IMR-90 (cell line): Measurements from ENCODE around the gene TOP2B. TPM values are rescaled to one million over a fixed set of nuclear protein-coding genes. Genes with fewer than 3 reads are reported as not detected.

ENCODE experiments used
- ATAC-seq: fragments of 200-7000 bp; cut with Tn5 transposase; 2 replicates; pipeline ENCODE4 v1.9.1; 2020; ENCODE audit warnings: low read depth, mild to moderate bottlenecking, moderate library complexity
- BruUV-seq: library from RNA; stranded (reverse); fragments of 400-500 nt; replicated peaks from 2 replicates; lab custom pipeline; 2021; lab: Mats Ljungman, UMichigan
- CTCF ChIA-PET: fragments of 300-600 bp; formaldehyde crosslinking; extraction: SDS; loops from one replicate; lab custom pipeline; 2021; ENCODE audit warnings: antibody characterized with exemption; lab: Yijun Ruan, JAX
- POLR2A ChIA-PET: fragments of 300-600 bp; sonication (Branson Sonifier 250); formaldehyde crosslinking; loops from one replicate; lab custom pipeline; 2022; ENCODE audit warnings: antibody characterized with exemption; ENCODE audit not compliant: unreplicated experiment; lab: Charles Lee
- DNase-seq: peaks from one replicate; pipeline ENCODE4 v3.0.0; 2013
- H2AFZ ChIP-seq: replicated peaks from 2 replicates; pipeline ENCODE3; 2013; ENCODE audit warnings: low read length, mild to moderate bottlenecking; ENCODE audit not compliant: poor library complexity
- H2AK5ac ChIP-seq: 2 replicates; pipeline ENCODE4 v1.6.1; 2013; ENCODE audit warnings: low read depth, low read length, inconsistent platforms
- H2AK9ac ChIP-seq: replicated peaks from 2 replicates; pipeline ENCODE3; 2013; ENCODE audit warnings: mild to moderate bottlenecking, low read depth, low read length, moderate library complexity; ENCODE audit not compliant: poor library complexity
- H2BK120ac ChIP-seq: 2 replicates; pipeline ENCODE4 v1.6.1; 2013; ENCODE audit warnings: low read depth, low read length, inconsistent platforms
- H2BK15ac ChIP-seq: 3 replicates; pipeline ENCODE4 v1.6.1; 2013; ENCODE audit warnings: low read depth, low read length, inconsistent platforms
- H2BK20ac ChIP-seq: 2 replicates; pipeline ENCODE4 v1.6.1; 2013; ENCODE audit warnings: low read depth, mild to moderate bottlenecking, inconsistent platforms, low read length, moderate library complexity
- H2BK5ac ChIP-seq: 2 replicates; pipeline ENCODE4 v1.6.1; 2013; ENCODE audit warnings: mild to moderate bottlenecking, low read depth, low read length, inconsistent platforms; ENCODE audit not compliant: poor library complexity, severe bottlenecking
- H3K14ac ChIP-seq: replicated peaks from 2 replicates; pipeline ENCODE4 v1.6.1; 2013; ENCODE audit warnings: low read depth, low read length, inconsistent platforms
- H3K18ac ChIP-seq: 2 replicates; pipeline ENCODE4 v1.6.1; 2013; ENCODE audit warnings: low read depth, low read length, control low read depth
- H3K23ac ChIP-seq: 2 replicates; pipeline ENCODE4 v1.6.1; 2013; ENCODE audit warnings: low read depth, low read length, inconsistent platforms
- H3K27ac ChIP-seq: 2 replicates; pipeline ENCODE4 v1.5.1; 2013; ENCODE audit warnings: mild to moderate bottlenecking, control low read depth, low read length; ENCODE audit not compliant: insufficient read depth
- H3K27me3 ChIP-seq: 2 replicates; pipeline ENCODE4 v1.6.1; 2013; ENCODE audit warnings: low read length; ENCODE audit not compliant: control insufficient read depth, insufficient read depth
- H3K36me3 ChIP-seq: 2 replicates; pipeline ENCODE4 v1.6.1; 2013; ENCODE audit warnings: low read length, mixed read lengths; ENCODE audit not compliant: control insufficient read depth, insufficient read depth
- H3K4ac ChIP-seq: 2 replicates; pipeline ENCODE4 v1.6.1; 2013; ENCODE audit warnings: low read depth, low read length, inconsistent platforms
- H3K4me1 ChIP-seq: 2 replicates; pipeline ENCODE4 v1.6.1; 2013; ENCODE audit warnings: low read length, mixed read lengths; ENCODE audit not compliant: control insufficient read depth, insufficient read depth
- H3K4me2 ChIP-seq: 2 replicates; pipeline ENCODE4 v1.6.1; 2013; ENCODE audit warnings: low read depth, mild to moderate bottlenecking, control low read depth, low read length, moderate library complexity
- H3K4me3 ChIP-seq: 2 replicates; pipeline ENCODE4 v1.5.1; 2013; ENCODE audit warnings: low read depth, mild to moderate bottlenecking, control low read depth, low read length, moderate library complexity; ENCODE audit not compliant: insufficient read depth
- H3K56ac ChIP-seq: 2 replicates; pipeline ENCODE4 v1.6.1; 2013; ENCODE audit warnings: low read length, inconsistent platforms; ENCODE audit not compliant: insufficient read depth; ENCODE audit errors: extremely low read depth
- H3K79me1 ChIP-seq, 2 experiments: 2 replicates each; pipeline ENCODE4 v1.6.1; 2013; ENCODE audit warnings: low read length in 2 of 2, inconsistent platforms in 1 of 2, low read depth in 1 of 2
- H3K9ac ChIP-seq: 2 replicates; pipeline ENCODE4 v1.6.1; 2013; ENCODE audit warnings: low read depth, low read length, control low read depth
- H3K9me1 ChIP-seq: 2 replicates; pipeline ENCODE4 v1.6.1; 2013; ENCODE audit warnings: low read length, inconsistent platforms; ENCODE audit not compliant: insufficient read depth
- H3K9me3 ChIP-seq: 2 replicates; pipeline ENCODE4 v1.6.1; 2013; ENCODE audit warnings: low read length; ENCODE audit not compliant: control insufficient read depth, insufficient read depth
- H4K20me1 ChIP-seq: 2 replicates; pipeline ENCODE4 v1.6.1; 2013; ENCODE audit warnings: low read length, inconsistent platforms; ENCODE audit not compliant: insufficient read depth
- H4K5ac ChIP-seq: 2 replicates; pipeline ENCODE4 v1.6.1; 2013; ENCODE audit warnings: mild to moderate bottlenecking, low read depth, low read length, control low read depth
- H4K8ac ChIP-seq, 2 experiments: 2 replicates each; pipeline ENCODE4 v1.6.1; 2013; ENCODE audit warnings: low read depth in 2 of 2, low read length in 2 of 2, control low read depth in 1 of 2, inconsistent platforms in 1 of 2
- H4K91ac ChIP-seq: 2 replicates; pipeline ENCODE4 v1.6.1; 2013; ENCODE audit warnings: low read depth, low read length, inconsistent platforms; ENCODE audit not compliant: insufficient read depth
- BHLHE40 ChIP-seq: fragments of 150-350 bp; IDR thresholded peaks from 2 replicates; pipeline ENCODE4 v1.6.1; 2016; ENCODE audit warnings: mild to moderate bottlenecking, low read depth, low read length
- CEBPB ChIP-seq: IDR thresholded peaks from 2 replicates; pipeline ENCODE4 v1.6.1; 2012; ENCODE audit warnings: low read depth, low read length, improper control_type of control experiment
- CHD1 ChIP-seq: IDR thresholded peaks from 2 replicates; pipeline ENCODE4 v1.6.1; 2012; ENCODE audit warnings: low read depth, low read length, improper control_type of control experiment
- CTCF ChIP-seq: conservative IDR thresholded peaks from 2 replicates; pipeline ENCODE4 v1.5.1; 2012; ENCODE audit warnings: mild to moderate bottlenecking, low read depth, low read length, improper control_type of control experiment
- ELK1 ChIP-seq: fragments of 150-350 bp; IDR thresholded peaks from 2 replicates; pipeline ENCODE4 v1.6.1; 2016; ENCODE audit warnings: low read depth, mild to moderate bottlenecking, low read length, moderate library complexity, borderline replicate concordance
- FOS ChIP-seq: fragments of 150-350 bp; IDR thresholded peaks from 2 replicates; pipeline ENCODE4 v1.6.1; 2016; ENCODE audit warnings: low read depth, low read length
- MAFK ChIP-seq: IDR thresholded peaks from 2 replicates; pipeline ENCODE4 v1.6.1; 2012; ENCODE audit warnings: low read depth, low read length, improper control_type of control experiment
- MAZ ChIP-seq: IDR thresholded peaks from 2 replicates; pipeline ENCODE4 v1.6.1; 2012; ENCODE audit warnings: low read depth, mild to moderate bottlenecking, low read length, improper control_type of control experiment, moderate library complexity, borderline replicate concordance
- MXI1 ChIP-seq: IDR thresholded peaks from 2 replicates; pipeline ENCODE4 v1.6.1; 2012; ENCODE audit warnings: low read depth, mild to moderate bottlenecking, low read length, moderate library complexity, borderline replicate concordance
- NFE2L2 ChIP-seq: fragments of 150-350 bp; IDR thresholded peaks from 2 replicates; pipeline ENCODE4 v1.6.1; 2016; ENCODE audit warnings: low read depth, mild to moderate bottlenecking, low read length
- POLR2A ChIP-seq: IDR thresholded peaks from 2 replicates; pipeline ENCODE4 v1.6.1; 2012; ENCODE audit warnings: mild to moderate bottlenecking, low read depth, low read length
- RAD21 ChIP-seq: IDR thresholded peaks from 2 replicates; pipeline ENCODE4 v1.6.1; 2012; ENCODE audit warnings: low read length, improper control_type of control experiment
- RCOR1 ChIP-seq: IDR thresholded peaks from 2 replicates; pipeline ENCODE4 v1.6.1; 2012; ENCODE audit warnings: mild to moderate bottlenecking, low read length, improper control_type of control experiment; ENCODE audit not compliant: insufficient replicate concordance
- RFX5 ChIP-seq: IDR thresholded peaks from 2 replicates; pipeline ENCODE4 v1.8.0; 2012; ENCODE audit warnings: low read depth, mild to moderate bottlenecking, low read length, moderate library complexity
- SMC3 ChIP-seq: fragments of 150-350 bp; IDR thresholded peaks from 2 replicates; pipeline ENCODE4 v1.6.1; 2016; ENCODE audit warnings: low read depth, mild to moderate bottlenecking, antibody characterized with exemption, low read length, moderate library complexity
- WGBS, 2 experiments: methylation state at CpG; one replicate each; pipeline versions ENCODE4 v1.1.5 to v1.1.7; 2013; ENCODE audit warnings: missing lambda C conversion rate in 2 of 2; ENCODE audit not compliant: insufficient read length in 1 of 2; ENCODE audit errors: extremely low coverage in 2 of 2; 5-methylcytosine and 5-hydroxymethylcytosine counted together
- dilution Hi-C: fragments of 300-500 bp; cut with HindIII; formaldehyde crosslinking; loops from one replicate; pipeline ENCODE4 v1.14.3; 2018; ENCODE audit warnings: low sequenced_read_pairs; ENCODE audit not compliant: unreplicated experiment
- in situ Hi-C: fragments of 300-500 bp; cut with MboI; formaldehyde crosslinking; loops from 3 replicates; pipeline ENCODE4 v1.14.3; 2019; ENCODE audit warnings: low sequenced_read_pairs, inconsistent platforms, mixed read lengths
- intact Hi-C: fragments of 100-400 bp; cut with micrococcal nuclease; formaldehyde crosslinking; loops from 2 replicates; pipeline ENCODE4 v1.10.0; 2022
- polyA plus RNA-seq, 3 experiments: library from polyadenylated mRNA; depleted of rRNA; stranded (reverse); fragments of >200 nt; gene quantifications; 2 replicates each; pipeline ENCODE4 v1.2.3, GENCODE V29; 2012; ENCODE audit warnings: low replicate concordance in 1 of 3
- total RNA-seq: library from RNA; depleted of rRNA; stranded (reverse); fragments of >200 nt; gene quantifications from 2 replicates; pipeline ENCODE4 v1.2.3, GENCODE V29; 2012
- TF ChIP-seq, protein P1 (sequence below): fragments of 150-350 bp; IDR thresholded peaks from 2 replicates; pipeline ENCODE4 v1.6.1; 2017; ENCODE audit warnings: mild to moderate bottlenecking, antibody characterized with exemption, low read length, low read depth

Gene TOP2B
- total and polyA plus RNA-seq, 2 of the 4 experiments (the other 2 are of a cell fraction): 45.5 to 53.4 TPM

DNA sequence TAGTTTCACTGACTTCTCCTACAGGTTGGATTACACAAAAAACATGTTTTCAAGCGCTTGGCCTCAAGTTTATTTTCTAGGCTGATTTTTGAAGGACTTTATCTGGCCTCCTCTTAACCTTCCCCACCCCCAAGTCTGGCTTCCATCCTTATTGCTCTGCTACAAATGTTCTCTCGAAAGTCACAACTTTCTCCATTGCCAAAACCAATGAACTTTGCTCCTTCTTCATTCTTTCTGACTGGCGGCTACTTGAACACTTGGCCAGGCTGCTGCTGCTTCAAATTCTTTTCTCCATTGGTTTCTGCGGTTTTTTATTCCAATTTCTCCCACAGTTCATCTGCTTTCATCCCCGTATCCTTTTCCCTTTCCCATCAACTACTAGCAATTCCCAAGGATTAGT, 106.6 kb downstream of the TOP2B start:
- BruUV-seq: no TSS peak
- H3K4ac ChIP-seq: no peak overlapping the region
- H3K36me3 ChIP-seq: no peaks in the 10 kb centered on the region
- H3K27me3 ChIP-seq: peaks cover 6% of the 10 kb centered on the region
- no peak overlapping the region for H3K9ac ChIP-seq
- no peak overlapping the region for H4K5ac ChIP-seq
- no peak overlapping the region for H3K14ac ChIP-seq
- no peak overlapping the region for H2BK15ac ChIP-seq
- no peak overlapping the region for H3K23ac ChIP-seq
- no peak overlapping the region for H2BK120ac ChIP-seq
- no peak overlapping the region for H2AFZ ChIP-seq
- no peak overlapping the region for H4K91ac ChIP-seq
- in situ Hi-C loops: no loop called here
- H3K56ac ChIP-seq: no peak overlapping the region
- H3K79me1 ChIP-seq: no peaks in the 10 kb centered on the region
- H2AK9ac ChIP-seq: no peak overlapping the region
- H4K20me1 ChIP-seq: no peaks in the 10 kb centered on the region
- ATAC-seq (no peak), DNase-seq (peak; percentile 7)
- no peak overlapping the region for H3K4me2 ChIP-seq
- H4K8ac ChIP-seq: no peak overlapping the region
- no peak overlapping the region for H3K18ac ChIP-seq
- no peaks in the 10 kb centered on the region for H3K4me1 ChIP-seq
- H3K27ac ChIP-seq: no peak overlapping the region
- POLR2A ChIA-PET: no interaction called here
- H2AK5ac ChIP-seq: no peak overlapping the region
- 10% methylated on average over 5 of the region's 5 CpGs; no CpG with 5 or more reads in 1 of the 2 experiments for WGBS, 2 experiments
- no peak overlapping the region for H2BK20ac ChIP-seq
- no peaks in the 10 kb centered on the region for H3K9me1 ChIP-seq
- CTCF ChIA-PET: no interaction called here
- TF ChIP-seq CEBPB (no peak), MAZ (no peak), RCOR1 (no peak), FOS (no peak), BHLHE40 (no peak), CTCF (no peak), MAFK (no peak), ELK1 (no peak), SMC3 (no peak), POLR2A (no peak), MXI1 (no peak), RAD21 (no peak), RFX5 (no peak), NFE2L2 (no peak), CHD1 (no peak)
- TF ChIP-seq, protein P1, sequence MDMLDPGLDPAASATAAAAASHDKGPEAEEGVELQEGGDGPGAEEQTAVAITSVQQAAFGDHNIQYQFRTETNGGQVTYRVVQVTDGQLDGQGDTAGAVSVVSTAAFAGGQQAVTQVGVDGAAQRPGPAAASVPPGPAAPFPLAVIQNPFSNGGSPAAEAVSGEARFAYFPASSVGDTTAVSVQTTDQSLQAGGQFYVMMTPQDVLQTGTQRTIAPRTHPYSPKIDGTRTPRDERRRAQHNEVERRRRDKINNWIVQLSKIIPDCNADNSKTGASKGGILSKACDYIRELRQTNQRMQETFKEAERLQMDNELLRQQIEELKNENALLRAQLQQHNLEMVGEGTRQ: no peak
- H2BK5ac ChIP-seq: no peak overlapping the region
- H3K4me3 ChIP-seq: no peak overlapping the region
- dilution Hi-C loops: no loop called here
- intact Hi-C loops: no loop called here
- H3K9me3 ChIP-seq: no peaks in the 10 kb centered on the region
